Endodermal cell (in vitro differentiated cells): ENCODE measurements around the gene RBCK1. TPM values are rescaled to one million over a fixed set of nuclear protein-coding genes. Genes with fewer than 3 reads are reported as not detected.
"Not testable (repeated sequence)": the region's sequence is repeated elsewhere in the genome, so short reads cannot be mapped to it uniquely, and the experiment has no call there.

Experiments
- DNase-seq: peaks from one replicate; pipeline ENCODE4 v3.0.0-alpha.2; 2017
- H3K27ac ChIP-seq: 2 replicates; pipeline ENCODE4 v1.5.1; 2013; ENCODE audit warnings: mild to moderate bottlenecking, low read depth, low read length, moderate library complexity
- H3K27me3 ChIP-seq: 2 replicates; pipeline ENCODE4 v1.6.1; 2013; ENCODE audit warnings: mild to moderate bottlenecking, low read length, moderate library complexity; ENCODE audit not compliant: insufficient read depth, control insufficient read depth, poor library complexity, severe bottlenecking
- H3K36me3 ChIP-seq: 2 replicates; pipeline ENCODE4 v1.7.0; 2013; ENCODE audit warnings: mild to moderate bottlenecking, low read length, moderate library complexity; ENCODE audit not compliant: control insufficient read depth, insufficient read depth
- H3K4me1 ChIP-seq: one replicate; pipeline ENCODE4 v1.7.0; 2013; ENCODE audit warnings: low read length; ENCODE audit not compliant: control insufficient read depth, insufficient read depth
- H3K4me3 ChIP-seq: 2 replicates; pipeline ENCODE4 v1.5.1; 2013; ENCODE audit warnings: mild to moderate bottlenecking, low read length, moderate library complexity
- H3K9ac ChIP-seq: 2 replicates; pipeline ENCODE4 v1.6.1; 2013; ENCODE audit warnings: mild to moderate bottlenecking, low read length, moderate library complexity; ENCODE audit not compliant: poor library complexity, severe bottlenecking; ENCODE audit errors: extremely low read depth
- H3K9me3 ChIP-seq: 2 replicates; pipeline ENCODE4 v1.6.1; 2013; ENCODE audit warnings: mild to moderate bottlenecking, low read length, moderate library complexity; ENCODE audit not compliant: control insufficient read depth
- H3K27ac Mint-ChIP-seq: 2 replicates; pipeline ENCODE4 v1.8.0; 2020; ENCODE audit warnings: mixed read lengths
- H3K27me3 Mint-ChIP-seq: 2 replicates; pipeline ENCODE4 v1.8.0; 2021; ENCODE audit warnings: mild to moderate bottlenecking, mixed read lengths; ENCODE audit not compliant: insufficient read depth
- H3K36me3 Mint-ChIP-seq: 2 replicates; pipeline ENCODE4 v1.8.0; 2020; ENCODE audit warnings: low read depth, mixed read lengths
- H3K4me1 Mint-ChIP-seq: 2 replicates; pipeline ENCODE4 v1.8.0; 2020; ENCODE audit warnings: mixed read lengths
- H3K4me3 Mint-ChIP-seq: 2 replicates; pipeline ENCODE4 v1.8.0; 2020; ENCODE audit warnings: mild to moderate bottlenecking, moderate library complexity, mixed read lengths
- H3K9me3 Mint-ChIP-seq: 2 replicates; pipeline ENCODE4 v1.8.0; 2020; ENCODE audit warnings: mild to moderate bottlenecking, mixed read lengths
- CTCF ChIP-seq: fragments of 200-600 bp; sonication (generic); conservative IDR thresholded peaks from 2 replicates; pipeline ENCODE4 v1.5.0; 2021; ENCODE audit warnings: antibody characterized with exemption, mild to moderate bottlenecking
- WGBS, 2 experiments: methylation state at CpG; one replicate each; pipeline versions ENCODE4 v1.1.5 to v1.1.7; 2013; ENCODE audit warnings: missing lambda C conversion rate in 2 of 2, mixed read lengths in 1 of 2; ENCODE audit not compliant: insufficient coverage in 1 of 2, insufficient read length in 1 of 2; 5-methylcytosine and 5-hydroxymethylcytosine counted together
- total RNA-seq, 2 donors: library from RNA; stranded (reverse); fragmentation: NEBNext Ultra II Directional in 1 of 2; extraction: Animal tissue kit (Norgen Biotek cat#: 25700) in 1 of 2; gene quantifications; 2 replicates in 1 of 2; 3 replicates in 1 of 2; pipeline ENCODE4 v1.2.1, GENCODE V29; 2021

The RBCK1 gene
- total RNA-seq, 2 donors from 2014 or later, result 61.7 to 63.7 TPM

GRCh38 chr20:370977-371754 lies 36.9 kb upstream of the RBCK1 start:
- Mint-ChIP-seq H3K4me1 (peaks cover 5% of the 10 kb centered on the region), H3K36me3 (no peaks in the 10 kb centered on the region), H3K27ac (no peak overlapping the region), H3K27me3 (peaks cover 27% of the 10 kb centered on the region), H3K9me3 (no peaks in the 10 kb centered on the region), H3K4me3 (no peak overlapping the region)
- TF ChIP-seq CTCF, result no peak
- WGBS, 2 experiments, result 72 to 75% methylated on average over 4 to 7 of the region's 7 CpGs
- Histone ChIP-seq H3K4me3 (no peak overlapping the region), H3K27me3 (no peaks in the 10 kb centered on the region), H3K9me3 (no peaks in the 10 kb centered on the region), H3K36me3 (no peaks in the 10 kb centered on the region), H3K9ac (no peak overlapping the region), H3K27ac (no peak overlapping the region), H3K4me1 (no peaks in the 10 kb centered on the region)
- no peak for DNase-seq

DNA sequence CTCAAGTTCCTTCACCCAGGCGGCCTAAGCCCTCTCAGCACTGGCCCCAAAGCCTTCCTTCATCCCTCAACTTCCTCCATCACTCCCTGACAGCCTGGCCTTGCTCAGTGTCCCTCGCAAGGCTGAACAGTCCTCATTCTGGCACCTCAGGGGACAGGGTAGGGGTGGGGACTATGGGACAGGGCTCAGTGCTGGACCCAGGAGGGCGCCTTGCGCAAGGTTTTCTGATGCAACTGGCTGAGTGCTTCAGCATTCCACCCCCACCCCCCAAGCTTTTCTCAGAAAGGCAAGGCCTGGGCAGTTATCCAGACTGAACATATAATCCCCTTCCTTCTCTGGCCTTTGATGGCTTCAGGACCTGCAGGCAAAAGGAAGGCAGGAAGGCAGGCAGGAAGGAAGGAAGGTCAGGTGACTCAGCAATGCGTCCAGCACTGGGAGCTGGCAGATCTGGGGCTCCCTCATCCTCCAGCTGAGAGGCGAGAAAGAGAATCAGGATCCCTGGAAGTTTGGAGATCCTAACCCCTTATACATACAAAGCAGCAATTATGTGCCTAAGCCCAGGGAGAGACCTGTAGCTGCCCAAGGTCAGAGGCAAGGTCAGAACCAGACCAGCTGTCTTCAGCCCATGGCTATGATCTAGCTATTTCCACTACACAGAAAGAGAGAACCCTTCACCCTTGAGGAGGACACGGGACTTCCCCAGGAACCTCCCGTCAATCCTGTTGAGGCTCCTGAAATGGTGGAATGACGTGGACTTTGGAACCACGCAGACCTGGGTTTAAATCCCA lies 36.1 kb upstream of the RBCK1 start:
- no peak overlapping the region for H3K27ac ChIP-seq
- no peak for TF ChIP-seq CTCF
- no peak for DNase-seq

DNA sequence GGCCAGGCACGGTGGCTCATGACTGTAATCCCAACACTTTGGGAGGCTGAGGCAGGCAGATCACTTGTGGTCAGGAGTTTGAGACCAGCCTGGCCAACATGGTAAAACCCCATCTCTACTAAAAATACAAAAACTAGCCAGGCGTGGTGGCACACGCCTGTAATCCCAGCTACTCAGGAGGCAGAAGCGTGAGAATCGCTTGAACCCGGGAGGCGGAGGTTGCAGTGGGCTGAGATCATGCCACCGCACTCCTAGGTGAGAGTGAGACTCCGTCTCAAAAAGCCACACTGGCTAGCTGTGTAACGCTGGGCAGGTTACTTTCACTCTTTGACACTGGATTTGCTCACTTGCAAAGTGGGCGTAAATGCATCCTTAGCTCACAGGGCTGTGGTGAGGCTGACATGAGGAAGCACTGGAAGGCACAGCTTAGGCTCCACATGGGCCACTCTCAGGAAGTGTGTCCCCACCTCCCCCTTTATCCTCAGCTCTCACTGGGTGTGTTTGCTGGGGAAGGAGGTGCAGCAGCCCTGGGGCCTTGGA lies 35.5 kb upstream of the RBCK1 start:
- not testable (repeated sequence) for H3K4me3 ChIP-seq, DNase-seq, H3K36me3 Mint-ChIP-seq, H3K9me3 ChIP-seq, H3K27ac Mint-ChIP-seq, H3K36me3 ChIP-seq, H3K9me3 Mint-ChIP-seq, H3K4me3 Mint-ChIP-seq, H3K9ac ChIP-seq, H3K4me1 Mint-ChIP-seq, H3K4me1 ChIP-seq, H3K27ac ChIP-seq, H3K27me3 ChIP-seq
- H3K27me3 Mint-ChIP-seq, result peaks cover 25% of the 10 kb centered on the region
- WGBS, 2 experiments, result 93% methylated on average over 11 of the region's 11 CpGs

More for the DNA sequence above, 36.1 kb upstream of the RBCK1 start:
- H3K4me1 ChIP-seq, result no peaks in the 10 kb centered on the region
- Mint-ChIP-seq H3K4me3 (no peak overlapping the region), H3K4me1 (peaks cover 5% of the 10 kb centered on the region), H3K27ac (no peak overlapping the region), H3K36me3 (no peaks in the 10 kb centered on the region), H3K9me3 (no peaks in the 10 kb centered on the region), H3K27me3 (peaks cover 25% of the 10 kb centered on the region)
- 91 to 95% methylated on average over 5 to 10 of the region's 10 CpGs for WGBS, 2 experiments
- no peak overlapping the region for H3K9ac ChIP-seq
- H3K9me3 ChIP-seq, result no peaks in the 10 kb centered on the region
- no peaks in the 10 kb centered on the region for H3K27me3 ChIP-seq
- H3K36me3 ChIP-seq, result no peaks in the 10 kb centered on the region
- H3K4me3 ChIP-seq, result no peak overlapping the region
